LoVo (cell line): ENCODE data around the gene TERB2.
"Not testable (repeated sequence)": the region's sequence is repeated elsewhere in the genome, so short reads cannot be mapped to it uniquely, and the experiment has no call there.

Source experiments
- DNase-seq: peaks from one replicate; pipeline ENCODE4 v3.0.0-alpha.2; 2016; ENCODE audit warnings: low spot score

The TERB2 gene, protein sequence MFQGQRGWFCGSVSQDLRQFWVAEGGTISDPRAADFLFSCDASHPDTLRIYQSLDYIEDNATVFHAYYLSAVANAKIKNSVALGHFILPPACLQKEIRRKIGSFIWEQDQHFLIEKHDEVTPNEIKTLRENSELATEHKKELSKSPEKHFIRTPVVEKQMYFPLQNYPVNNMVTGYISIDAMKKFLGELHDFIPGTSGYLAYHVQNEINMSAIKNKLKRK

DNA sequence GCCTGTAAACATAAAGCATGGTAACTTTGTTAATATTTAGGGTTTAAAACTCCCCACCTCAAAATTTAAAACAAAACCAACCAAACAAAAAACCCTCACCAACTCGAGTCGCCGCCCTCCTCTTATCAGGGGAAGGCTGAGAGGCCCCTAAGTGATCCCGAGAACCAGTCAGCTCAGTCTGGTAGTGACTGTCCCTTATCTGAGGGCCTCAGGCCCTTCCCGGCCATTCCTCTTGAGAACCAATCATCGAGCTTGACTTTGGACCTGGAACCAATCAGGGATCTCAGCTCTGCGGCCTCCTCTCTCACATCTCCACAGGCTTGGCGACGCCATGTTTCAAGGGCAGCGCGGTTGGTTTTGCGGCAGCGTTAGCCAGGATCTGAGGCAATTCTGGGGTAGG, at the start of gene TERB2:
TERB2 (plus strand) TSS at position 300 of the 400 bp plus-strand sequence; CDS start at position 332, 32 bp downstream.
- DNase-seq = no peak

DNA sequence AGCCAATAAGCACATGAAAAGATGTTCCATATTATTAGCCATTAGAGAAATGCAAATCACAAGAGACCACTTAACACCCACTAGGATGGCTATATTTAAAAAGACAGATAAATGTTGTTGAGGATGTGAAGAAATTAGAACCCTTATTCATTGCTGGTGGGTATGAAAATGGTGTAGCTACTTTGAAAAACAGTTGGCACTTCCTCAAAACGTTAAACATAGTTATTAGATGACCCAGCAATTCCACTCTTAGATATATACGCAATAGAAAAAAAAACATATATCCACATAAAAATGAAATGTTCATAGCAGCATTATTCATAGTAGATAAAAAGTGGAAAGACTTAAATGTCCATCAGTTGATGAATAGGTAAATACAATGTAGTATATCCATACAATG, 47.1 kb upstream of the TERB2 start:
- no peak for DNase-seq

DNA sequence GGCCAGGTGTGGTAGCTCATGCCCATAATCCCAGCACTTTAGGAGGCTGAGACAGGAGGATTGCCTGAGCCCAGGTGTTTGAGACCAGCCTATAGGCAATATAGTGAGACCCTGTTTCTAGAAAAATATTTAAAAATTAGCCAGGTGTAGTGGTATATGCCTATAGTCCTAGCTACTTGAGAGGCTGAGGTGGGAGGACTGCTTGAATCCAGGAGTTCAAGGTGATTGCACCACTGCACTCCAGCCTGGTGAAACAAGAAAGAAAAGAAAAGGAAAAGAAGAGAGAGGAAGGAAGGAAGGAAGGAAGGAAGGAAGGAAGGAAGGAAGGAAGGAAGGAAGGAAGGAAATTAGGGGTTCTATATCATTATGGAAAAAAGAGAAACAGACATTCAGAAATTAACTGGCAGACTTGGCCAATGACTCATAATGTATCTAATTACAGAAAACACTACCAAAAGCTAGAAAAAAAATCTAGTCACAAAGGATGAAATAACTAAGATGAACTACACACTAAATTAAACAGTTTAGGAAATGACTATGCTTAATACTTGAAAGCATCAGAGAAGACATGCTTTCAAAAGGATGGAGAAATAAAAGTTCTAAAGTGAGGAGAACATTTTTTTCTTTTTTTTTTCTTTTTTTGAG, 45.4 kb upstream of the TERB2 start:
- DNase-seq = no peak

DNA sequence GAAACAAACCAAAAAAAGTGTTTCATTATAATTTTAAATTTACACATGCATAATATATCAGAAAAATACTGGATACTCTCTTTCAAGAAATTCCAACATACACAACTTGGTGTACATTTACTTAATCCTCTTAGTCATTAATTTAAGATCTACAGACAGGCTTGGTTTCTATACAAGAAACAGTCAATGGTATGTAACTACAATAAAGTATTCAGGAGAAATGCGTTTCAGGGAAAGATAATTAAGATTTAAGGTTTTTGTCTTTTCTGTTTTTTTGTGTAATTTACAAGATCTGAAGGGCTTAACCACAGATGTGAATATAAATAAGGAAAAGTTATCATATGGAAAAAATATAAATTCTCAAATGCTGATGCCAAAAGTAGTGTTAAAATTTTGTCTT, 44.3 kb upstream of the TERB2 start:
- DNase-seq = not testable (repeated sequence)

DNA sequence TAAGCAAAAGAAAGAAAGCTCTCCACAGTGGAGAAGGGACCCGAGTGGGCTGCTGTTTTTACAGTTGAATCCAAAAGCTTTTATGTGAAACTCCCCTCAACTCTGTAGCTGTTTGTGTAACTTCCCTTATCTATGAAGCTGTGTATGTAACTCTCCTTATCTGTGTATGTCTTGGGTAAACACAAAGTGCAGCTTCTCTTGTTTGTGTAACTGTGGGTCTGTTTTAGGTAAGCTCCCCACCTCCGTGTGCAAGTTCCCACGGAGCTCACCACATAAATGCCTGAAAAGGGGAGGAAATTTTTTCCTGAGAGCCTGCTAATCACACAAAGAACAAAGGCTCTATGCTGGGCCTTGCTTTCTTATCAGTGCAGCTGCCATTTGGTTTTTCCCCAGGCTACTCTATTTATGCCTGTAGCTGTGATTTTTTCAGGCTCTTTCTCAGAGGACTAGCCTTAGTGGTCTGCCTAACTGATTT, 43.5 kb upstream of the TERB2 start:
- not testable (repeated sequence) for DNase-seq

DNA sequence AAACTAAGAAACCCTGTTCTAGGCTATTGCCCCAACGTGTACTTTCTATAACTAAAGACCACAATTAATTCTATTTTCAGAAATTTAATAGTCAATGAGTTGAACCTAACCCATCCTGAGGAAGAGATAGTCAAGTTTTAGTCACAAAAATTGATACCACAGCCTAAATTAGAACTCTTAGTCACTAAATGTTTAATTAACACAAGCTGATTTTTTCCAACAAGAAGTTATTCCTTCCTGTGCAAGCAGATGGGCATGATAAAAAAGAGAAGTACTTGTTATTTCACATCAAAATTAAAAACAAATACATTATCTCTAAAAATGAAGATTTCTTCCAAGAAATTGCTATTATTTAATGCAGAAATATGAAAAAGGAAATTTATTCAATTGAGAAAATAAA, 38.4 kb upstream of the TERB2 start:
- no peak for DNase-seq

DNA sequence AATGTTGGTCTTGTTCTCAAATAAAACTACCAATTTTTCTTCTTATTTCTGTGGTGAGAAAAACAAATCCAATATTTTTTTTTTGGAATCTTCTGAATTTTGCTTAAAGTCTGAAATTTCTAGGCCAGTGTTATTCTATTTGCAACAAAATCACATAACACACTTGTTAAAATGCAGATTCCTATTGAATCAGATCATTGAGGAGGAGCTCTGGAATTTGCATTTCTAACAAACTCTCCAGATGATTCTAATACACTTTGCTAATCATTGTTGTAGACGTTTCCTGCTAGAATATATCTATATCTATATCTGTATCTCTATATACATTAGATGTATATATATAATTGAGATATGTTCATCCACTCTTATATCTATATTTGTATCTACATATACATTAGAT, 27.8 kb upstream of the TERB2 start:
- not testable (repeated sequence) for DNase-seq

DNA sequence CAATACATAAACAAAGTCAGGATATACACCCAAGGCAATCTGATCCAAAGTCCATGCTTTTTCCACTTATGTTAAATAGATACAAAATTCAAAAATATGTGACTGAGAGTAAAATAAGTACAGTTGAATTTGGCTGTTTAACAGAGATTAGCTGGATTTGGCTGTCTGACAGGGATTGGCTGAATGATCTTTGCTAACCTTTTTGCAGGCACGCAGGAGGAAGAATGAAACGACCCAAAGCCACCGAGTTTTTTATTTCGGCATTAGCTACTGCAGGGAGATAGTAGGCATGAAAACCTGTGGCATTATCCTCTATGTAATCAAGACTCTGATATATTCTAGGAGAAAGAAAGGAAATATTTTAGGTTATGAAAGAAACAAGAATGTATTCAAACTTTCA, 26.2 kb upstream of the TERB2 start:
- DNase-seq = not testable (repeated sequence)

DNA sequence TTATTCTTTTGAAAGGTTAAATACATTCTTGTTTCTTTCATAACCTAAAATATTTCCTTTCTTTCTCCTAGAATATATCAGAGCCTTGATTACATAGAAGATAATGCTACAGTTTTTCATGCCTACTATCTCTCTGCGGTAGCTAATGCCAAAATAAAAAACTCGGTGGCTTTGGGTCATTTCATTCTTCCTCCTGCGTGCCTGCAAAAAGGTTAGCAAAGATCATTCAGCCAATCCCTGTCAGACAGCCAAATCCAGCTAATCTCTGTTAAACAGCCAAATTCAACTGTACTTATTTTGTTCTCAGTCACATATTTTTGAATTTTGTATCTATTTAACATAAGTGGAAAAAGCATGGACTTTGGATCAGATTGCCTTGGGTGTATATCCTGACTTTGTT, 1.8 kb downstream of the TERB2 start:
- DNase-seq = not testable (repeated sequence)

DNA sequence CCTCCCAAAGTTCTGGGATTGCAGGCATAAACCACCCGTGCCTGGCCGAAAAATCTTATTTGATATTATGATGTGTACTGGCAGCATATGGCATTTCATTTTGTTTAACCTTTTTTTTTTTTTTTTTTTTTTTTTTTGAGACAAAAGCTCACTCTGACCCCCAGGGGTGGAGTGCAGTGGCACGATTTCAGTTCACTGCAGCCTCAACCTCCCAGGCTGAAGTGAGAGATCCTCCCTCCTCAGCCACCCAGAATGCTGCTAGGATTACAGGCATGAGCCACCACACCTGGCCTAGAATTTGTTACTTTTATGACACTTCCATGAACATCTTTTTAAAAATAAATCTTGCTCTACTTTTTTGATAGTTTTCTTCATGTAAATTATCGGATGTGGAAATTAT, 12.0 kb downstream of the TERB2 start:
- DNase-seq = no peak

DNA sequence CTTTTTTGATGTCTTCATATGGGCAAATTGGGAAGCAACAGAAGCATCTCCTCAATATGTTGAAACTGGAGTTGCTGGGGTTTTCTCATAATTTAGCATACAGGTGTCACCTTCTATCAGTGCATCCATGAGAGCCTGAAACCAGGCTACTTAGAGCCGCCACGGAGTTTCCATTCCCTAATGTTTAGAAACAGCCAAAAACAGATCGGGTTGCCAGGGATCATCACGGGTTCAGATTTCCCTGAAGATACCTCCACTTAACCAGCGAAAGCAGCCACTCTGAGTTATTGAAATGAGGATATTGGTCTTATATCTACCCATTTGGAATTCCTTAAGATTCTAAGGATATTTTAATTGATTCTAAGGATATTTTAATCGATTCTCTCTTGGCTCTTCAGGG, 14.5 kb downstream of the TERB2 start:
- DNase-seq = no peak

DNA sequence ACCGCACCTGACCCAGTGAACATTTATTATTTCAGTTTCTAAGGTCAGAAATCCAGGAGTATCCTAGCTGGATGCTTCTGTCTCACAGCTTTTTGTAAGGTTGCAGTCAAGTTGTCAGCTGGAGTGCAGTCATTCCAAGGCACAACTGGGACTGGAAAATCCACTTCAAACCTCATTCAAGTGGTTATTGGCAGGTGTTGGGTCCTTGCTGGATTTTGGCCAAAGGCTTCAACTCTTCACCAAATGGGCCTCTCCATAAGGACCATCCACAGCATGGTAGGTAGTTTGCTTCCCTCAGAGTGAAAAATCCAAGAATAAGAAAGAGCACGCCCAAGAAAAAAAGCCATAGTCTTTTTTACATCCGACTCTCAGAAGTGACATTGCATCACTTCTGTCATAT, 19.7 kb downstream of the TERB2 start:
- not testable (repeated sequence) for DNase-seq

DNA sequence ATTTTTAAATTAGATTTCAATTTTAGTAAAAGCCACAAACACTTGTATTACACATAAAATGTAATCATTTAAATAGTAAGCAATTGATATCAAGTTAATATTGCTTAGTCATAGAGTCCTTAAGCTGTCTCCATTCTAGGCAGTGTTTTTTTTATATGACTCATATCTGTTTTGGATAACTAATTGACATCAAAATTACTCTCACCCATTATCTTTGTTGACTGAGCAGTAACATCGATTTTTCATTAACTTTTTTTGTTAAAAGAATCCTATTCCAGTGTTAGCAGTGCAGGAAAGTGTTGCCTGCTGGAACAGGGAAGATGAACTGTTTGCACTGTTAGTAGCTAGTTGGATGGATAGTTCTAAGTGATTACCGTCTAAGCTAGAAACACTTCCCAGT, 21.3 kb downstream of the TERB2 start:
- DNase-seq = not testable (repeated sequence)

DNA sequence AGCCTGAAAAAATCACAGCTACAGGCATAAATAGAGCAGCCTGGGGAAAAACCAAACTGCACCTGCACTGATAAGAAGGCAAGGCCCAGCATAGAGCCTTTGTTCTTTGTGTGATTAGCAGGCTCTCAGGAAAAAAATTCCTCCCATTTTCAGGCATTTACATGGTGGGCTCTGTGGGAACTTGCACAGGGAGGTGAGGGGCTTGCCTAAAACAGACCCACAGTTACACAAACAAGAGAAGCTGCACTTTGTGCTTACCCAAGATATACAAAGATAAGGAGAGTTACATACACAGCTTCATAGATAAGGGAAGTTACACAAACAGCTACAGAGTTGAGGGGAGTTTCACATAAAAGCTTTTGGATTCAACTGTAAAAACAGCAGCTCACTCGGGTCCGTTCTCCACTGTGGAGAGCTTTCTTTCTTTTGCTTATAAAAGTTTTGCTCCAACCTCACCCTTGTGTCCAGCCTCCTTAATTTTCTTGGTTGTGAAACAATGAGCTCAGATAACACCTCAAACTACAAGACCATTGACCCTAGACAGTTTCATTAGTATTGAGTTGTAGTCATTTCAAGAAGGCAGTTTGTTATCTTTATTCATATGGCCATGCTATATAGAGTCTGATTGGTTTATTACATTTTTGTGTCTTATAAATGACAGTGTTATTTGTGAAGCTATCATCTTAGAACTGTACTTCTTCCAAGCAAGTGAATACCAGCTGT, 23.3 kb downstream of the TERB2 start:
- DNase-seq = not testable (repeated sequence)

DNA sequence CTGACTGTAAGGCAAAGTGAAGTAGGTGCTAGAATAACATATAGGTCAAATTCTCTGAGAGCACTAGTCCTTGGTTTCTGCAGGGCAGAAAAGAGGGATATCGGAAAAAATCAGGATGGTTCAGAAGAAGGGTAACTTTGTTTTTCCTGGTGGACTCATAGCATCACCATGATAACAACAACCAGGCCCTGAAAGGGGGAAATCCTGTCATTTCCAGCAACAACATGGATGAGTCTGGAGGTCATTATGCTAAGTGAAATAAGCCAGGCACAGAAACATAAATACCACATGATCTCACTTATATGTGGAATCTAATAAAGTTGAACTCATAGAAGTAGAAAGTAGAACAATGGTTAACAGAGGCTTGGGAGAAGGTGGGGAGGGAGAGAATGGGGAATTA, 27.7 kb downstream of the TERB2 start:
- not testable (repeated sequence) for DNase-seq

DNA sequence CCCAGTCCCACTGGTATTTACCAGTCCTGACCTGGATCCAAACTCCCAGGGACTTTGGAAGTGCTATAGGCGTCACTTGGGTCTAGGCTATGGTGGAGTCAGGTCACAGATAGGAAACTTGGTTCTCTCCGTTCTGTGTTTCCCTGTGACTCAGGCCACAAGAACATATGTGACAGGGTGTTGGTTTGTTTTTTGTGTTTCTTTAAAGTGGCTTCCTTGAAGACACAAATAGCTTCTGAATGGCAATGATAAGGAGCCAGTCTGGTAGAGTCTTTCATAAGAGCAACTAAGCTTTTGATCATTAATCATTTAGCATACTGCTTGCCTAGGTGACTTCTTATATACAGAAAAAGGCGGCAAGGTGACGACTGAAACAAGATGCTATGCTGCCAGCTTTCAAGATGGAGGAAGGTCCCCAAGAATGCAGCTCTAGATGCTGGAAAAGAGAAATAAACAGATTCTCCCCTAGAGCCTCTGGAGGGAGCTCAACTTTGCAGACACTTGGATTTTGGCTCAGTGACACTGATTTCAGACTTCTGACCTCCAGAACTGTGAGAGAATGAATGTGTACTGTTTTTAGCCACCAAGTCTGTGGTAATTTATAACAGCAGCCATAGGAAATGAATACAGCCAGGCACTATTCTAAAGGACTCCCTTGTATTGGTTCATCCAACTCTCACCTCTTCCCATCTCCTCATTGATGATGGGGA, 30.0 kb downstream of the TERB2 start:
- DNase-seq = not testable (repeated sequence)

DNA sequence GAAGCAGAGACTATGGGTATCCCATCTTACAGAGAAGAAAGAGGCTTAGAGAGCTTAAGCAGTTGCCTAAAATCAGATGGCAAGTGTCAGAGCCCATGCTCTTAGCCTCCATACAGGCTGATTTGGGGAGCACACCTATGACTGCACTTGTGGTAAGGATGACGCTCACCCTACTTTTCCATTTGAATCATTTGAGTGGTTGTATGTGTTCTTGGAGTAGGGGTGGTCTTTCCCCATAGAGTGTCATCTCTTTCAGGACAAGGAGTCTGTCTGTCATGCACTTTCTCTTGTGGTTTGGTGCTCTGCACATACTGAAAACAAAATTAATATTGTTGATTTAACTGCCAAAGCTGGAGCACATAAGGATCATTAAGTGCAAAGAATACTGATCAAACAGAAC, 31.2 kb downstream of the TERB2 start:
- not testable (repeated sequence) for DNase-seq

DNA sequence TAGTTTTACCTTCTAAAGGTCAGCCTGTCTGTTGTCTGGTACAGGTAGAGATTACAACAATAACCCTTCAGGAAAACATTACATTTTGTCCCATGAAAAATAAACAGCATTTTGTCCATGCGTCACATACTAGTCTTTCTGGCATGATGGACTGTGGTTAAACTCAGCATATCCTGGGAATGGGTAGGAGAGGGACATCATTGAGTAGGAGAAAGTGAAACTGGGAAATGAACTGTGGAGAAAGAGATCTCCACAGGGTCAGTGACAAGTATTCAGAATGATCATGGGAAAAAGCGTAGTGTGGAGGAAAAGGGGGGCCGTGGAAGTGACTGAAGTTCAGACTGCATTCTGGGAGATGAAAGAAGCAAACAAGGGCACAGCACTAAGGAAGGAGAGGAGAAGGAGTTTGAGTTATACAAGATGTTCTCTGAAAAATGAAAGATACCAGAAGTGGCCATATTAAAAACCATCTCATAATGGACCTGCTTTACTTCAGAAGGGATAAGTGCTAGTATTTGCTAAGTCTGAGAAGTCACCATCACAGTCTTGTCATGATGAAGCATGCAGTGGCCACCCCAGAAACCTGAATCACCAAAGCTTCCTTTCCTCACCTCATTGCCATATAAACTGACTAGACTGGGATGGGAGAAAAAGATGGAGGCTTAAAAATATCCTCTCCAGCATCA, 31.8 kb downstream of the TERB2 start:
- not testable (repeated sequence) for DNase-seq

DNA sequence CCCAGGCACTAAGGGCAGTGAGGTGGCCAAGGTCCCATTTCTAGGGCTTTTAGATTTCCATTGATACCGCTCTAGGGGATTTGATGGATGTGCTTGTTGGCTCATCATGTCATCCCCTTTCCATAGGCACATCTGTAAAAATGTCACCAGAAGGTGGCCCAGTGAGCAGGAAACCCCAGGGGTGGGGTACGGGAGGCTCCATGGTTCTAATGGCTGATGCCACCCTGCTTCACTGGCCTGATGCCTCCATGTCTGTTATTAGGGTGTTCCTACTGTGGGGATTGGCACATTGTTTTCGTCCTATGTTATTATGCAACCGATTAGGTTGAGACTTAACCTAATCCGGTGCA, 32.4 kb downstream of the TERB2 start:
- not testable (repeated sequence) for DNase-seq

DNA sequence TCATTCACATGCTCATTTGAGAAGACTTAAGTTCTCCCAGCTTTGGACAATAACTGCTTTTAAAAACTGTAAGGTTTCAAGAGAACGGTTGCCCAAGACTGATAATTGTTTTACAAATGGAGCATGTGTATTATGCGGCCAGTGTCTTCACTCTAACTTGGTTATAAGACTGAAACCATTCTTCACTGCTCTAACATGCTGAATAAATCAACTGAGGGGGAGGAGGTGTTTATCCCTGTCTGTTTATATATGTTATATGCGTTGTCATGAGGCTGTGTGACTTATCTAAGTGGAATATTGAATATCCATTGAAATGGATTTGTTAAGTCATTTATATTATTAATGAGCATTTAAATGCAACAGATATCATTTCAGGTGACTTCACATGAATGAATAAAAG, 41.1 kb downstream of the TERB2 start:
- DNase-seq = not testable (repeated sequence)

DNA sequence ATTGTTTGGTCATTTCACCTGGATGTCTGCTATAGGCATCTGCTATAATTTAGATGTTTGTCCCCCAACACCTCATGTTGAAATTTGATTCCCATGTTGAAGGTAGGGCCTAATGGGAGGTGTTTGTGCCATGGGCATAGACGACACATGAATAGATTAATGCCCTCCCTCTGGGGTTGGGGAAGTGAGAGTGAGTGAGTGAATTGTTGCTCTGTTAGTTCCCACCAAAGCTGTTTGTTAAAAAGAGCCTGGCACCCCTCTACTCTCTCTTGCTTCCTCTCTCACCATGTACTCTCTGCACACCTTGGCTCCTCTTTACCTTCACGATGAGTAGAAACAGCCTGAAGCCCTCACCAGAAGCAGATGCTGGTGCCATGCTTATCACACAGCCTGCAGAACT, 42.6 kb downstream of the TERB2 start:
- DNase-seq = no peak

DNA sequence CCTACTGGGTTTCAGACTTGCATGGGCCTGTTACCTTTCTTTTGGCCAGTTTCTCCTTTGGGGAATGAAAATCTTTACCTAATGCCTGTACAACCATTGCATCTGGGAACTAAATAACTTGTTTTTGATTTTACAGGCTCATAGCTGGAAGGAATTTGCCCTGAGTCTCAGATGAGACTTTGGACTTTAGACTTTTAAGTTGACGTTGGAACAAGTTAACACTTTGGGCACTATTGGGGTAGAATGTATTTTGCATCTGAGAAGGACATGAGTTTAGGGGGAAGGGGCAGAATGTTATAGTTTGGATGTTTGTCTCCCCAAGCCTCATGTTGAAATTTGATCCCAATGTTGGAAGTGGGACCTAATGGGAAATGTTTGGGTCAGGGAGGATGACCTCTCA, 44.7 kb downstream of the TERB2 start:
- not testable (repeated sequence) for DNase-seq
